Measurements from ENCODE around the gene RNF115.
"Not testable (repeated sequence)": the region's sequence is repeated elsewhere in the genome, so short reads cannot be mapped to it uniquely, and the experiment has no call there.

- TF ChIP-seq CTCF (conservative IDR thresholded peaks at IDR 0.05); EZH2 (IDR thresholded peaks at IDR 0.05; ENCODE audit: low read depth): not testable (repeated sequence)
These were observed 10.7 kb downstream of the RNF115 start for GRCh38 chr1:145812977-145813810.
